Measurements from ENCODE around the gene BOC. TPM values are rescaled to one million over a fixed set of nuclear protein-coding genes. Genes with fewer than 3 reads are reported as not detected.
"Not testable (repeated sequence)": the region's sequence is repeated elsewhere in the genome, so short reads cannot be mapped to it uniquely, and the experiment has no call there.

Gene BOC, protein sequence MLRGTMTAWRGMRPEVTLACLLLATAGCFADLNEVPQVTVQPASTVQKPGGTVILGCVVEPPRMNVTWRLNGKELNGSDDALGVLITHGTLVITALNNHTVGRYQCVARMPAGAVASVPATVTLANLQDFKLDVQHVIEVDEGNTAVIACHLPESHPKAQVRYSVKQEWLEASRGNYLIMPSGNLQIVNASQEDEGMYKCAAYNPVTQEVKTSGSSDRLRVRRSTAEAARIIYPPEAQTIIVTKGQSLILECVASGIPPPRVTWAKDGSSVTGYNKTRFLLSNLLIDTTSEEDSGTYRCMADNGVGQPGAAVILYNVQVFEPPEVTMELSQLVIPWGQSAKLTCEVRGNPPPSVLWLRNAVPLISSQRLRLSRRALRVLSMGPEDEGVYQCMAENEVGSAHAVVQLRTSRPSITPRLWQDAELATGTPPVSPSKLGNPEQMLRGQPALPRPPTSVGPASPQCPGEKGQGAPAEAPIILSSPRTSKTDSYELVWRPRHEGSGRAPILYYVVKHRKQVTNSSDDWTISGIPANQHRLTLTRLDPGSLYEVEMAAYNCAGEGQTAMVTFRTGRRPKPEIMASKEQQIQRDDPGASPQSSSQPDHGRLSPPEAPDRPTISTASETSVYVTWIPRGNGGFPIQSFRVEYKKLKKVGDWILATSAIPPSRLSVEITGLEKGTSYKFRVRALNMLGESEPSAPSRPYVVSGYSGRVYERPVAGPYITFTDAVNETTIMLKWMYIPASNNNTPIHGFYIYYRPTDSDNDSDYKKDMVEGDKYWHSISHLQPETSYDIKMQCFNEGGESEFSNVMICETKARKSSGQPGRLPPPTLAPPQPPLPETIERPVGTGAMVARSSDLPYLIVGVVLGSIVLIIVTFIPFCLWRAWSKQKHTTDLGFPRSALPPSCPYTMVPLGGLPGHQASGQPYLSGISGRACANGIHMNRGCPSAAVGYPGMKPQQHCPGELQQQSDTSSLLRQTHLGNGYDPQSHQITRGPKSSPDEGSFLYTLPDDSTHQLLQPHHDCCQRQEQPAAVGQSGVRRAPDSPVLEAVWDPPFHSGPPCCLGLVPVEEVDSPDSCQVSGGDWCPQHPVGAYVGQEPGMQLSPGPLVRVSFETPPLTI
- total RNA-seq: under 1 TPM in 1 of 2 experiments, not detected in 1; 0.42 TPM

DNA sequence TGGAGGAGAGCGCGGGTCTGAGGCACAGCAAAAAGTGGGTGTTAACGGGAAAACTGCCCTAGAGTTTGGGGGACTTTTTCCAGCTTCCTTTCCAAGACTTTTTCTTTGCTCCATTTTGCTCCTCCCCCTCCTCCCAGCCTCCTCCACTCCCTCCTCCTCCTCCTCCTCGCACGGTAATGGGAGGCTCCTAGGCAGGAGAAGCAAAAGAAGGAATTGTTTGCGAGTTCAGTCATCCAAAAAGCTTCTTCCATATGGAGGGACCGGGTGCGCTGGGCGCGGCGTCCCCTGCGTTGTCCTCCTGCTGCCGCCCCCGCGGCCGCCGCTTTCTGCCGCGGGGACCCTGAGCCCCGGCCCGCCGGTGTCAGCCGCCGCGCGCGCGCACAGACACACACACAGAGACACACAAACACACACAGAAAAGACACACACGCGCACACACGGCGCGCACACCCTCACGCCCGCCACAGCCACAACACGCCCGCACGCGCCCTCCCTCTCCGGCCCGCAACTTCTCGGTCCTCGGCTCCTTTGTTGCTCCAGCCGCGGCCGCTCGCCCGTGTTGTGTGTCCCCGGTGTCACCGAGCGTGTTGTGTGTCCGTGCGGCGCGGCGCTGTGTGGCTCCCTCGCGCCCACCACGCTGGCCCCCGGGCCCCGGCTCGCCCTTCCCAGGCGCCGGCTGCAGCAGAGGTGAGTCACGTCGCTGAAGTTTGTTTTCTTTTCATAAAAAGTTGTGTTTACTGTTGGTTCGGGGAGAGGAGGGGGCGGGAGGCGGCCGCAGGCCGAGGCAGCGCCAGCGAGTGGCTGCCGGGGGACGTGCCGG lies at the start of gene BOC:
TSS of gene BOC (plus strand) at position 228 of the 820 bp plus-strand sequence. CDS start 38,246 bp downstream, outside the sequence.
- ChIA-PET POLR2A (no interaction called here), CTCF (no interaction called here)

DNA sequence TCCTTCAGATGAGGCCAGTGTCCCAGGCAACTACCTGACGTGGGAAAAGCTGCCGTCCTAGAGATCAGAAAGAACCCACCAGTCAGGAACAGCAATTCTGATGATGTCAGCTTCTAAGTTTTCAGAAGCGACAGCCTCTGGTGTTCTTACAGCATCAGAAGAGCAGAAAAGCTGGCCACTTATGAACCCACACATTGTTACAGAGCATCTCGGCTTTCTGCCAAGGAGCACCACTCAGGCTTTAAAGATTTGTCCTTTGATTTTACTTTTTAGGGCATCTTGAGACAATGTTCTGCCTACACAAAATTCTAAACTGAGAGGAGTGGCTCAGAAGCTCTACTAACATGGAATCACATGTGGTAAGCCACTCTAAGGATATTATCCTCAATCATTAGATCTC lies 49.7 kb upstream of the BOC start:
- ChIA-PET CTCF (no interaction called here), POLR2A (no interaction called here)

DNA sequence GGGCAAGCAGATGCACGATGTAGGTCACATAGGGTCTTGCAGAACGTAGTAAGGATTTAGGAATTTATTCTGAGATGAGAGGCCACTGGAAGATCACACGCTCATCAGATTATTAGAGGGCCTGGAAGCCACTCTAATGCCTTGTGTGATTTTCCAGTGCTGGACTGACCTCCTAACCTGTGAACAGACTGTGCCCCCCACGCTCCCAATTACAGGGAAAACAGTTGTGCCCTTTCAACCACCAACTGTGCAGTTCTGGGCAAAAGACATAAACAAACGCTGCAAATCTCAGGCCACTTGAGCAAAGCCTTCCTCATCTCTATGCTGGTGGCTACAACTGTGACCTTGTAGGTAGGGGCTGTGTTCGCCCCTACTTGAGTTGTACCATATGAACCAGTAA lies 48.2 kb upstream of the BOC start:
- ChIA-PET POLR2A (no interaction called here), CTCF (no interaction called here)

DNA sequence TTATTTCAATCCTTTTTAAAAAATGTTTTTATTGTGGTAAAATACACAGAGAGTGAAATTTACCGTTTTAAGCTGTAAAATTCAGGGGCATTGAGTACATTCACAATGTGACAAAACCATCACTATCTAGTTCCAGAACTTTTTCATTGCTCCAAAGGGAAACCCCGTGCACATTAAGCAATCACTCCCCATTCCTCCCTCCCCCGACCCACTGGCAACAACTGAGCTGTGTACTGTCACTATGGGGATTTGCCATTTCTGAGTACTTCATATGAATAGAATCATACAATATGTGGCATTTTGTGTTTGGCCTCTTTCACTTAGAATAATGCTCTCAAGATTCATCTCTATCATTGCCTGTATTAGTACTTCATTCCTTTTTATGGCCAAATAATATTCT lies 45.5 kb upstream of the BOC start:
- ChIA-PET POLR2A (no interaction called here), CTCF (no interaction called here)

DNA sequence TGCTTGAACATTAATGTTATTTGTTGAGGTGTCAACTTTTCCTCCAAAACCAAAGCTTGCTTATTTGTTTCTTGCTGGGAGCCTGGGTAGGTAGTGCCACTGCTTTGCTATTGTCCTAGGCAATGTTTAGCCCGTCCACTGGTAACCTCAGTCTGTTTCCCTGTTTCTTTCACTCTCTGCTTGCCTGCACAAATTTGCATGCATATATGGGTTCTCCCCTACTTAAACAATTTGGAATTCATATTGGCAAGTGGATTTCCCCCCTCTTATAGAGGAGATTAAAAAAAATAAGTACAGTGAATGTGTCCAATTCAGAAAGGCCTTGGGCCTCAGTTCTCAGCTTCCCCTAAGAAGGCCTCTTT lies 45.0 kb upstream of the BOC start:
- POLR2A ChIA-PET: no interaction called here
- CTCF ChIA-PET: no interaction called here

DNA sequence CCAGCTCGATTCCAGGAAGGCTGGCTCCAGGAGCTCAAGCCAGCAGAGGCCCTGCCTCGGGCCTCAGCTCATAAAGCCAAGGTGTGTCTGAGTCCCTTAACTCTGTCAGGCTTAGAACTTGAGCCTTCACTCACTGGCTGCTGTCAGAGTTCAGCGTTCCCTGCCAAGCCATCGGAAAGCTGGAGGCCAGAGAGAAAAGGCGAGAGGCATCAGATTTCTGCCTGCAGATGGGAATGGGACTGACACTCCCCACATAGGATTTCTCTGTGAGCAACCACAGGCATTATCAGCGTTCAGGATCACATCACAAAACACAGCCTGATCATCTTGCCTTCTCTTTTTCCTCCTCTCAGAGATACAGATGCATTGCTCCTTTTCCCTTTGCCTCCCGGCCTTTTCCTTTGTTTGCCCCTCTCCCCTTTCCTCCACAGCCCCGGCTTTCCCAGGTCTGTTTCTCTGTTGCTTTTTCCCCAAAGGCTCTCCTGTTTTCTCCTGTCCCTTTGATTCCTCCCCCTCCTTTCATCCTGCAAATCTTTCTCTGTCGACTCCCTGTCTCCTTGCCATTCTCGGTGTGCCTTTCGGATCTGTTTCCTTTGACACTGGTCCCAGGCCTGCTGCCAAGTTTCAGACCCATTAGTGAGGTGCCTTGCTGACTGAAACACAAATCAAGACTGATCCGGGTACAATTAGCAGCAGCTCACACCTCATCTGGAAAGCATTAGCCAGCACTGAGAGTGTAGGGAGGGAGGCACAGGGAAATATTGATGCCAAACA lies 44.5 kb upstream of the BOC start:
- ChIA-PET CTCF (no interaction called here), POLR2A (no interaction called here)

DNA sequence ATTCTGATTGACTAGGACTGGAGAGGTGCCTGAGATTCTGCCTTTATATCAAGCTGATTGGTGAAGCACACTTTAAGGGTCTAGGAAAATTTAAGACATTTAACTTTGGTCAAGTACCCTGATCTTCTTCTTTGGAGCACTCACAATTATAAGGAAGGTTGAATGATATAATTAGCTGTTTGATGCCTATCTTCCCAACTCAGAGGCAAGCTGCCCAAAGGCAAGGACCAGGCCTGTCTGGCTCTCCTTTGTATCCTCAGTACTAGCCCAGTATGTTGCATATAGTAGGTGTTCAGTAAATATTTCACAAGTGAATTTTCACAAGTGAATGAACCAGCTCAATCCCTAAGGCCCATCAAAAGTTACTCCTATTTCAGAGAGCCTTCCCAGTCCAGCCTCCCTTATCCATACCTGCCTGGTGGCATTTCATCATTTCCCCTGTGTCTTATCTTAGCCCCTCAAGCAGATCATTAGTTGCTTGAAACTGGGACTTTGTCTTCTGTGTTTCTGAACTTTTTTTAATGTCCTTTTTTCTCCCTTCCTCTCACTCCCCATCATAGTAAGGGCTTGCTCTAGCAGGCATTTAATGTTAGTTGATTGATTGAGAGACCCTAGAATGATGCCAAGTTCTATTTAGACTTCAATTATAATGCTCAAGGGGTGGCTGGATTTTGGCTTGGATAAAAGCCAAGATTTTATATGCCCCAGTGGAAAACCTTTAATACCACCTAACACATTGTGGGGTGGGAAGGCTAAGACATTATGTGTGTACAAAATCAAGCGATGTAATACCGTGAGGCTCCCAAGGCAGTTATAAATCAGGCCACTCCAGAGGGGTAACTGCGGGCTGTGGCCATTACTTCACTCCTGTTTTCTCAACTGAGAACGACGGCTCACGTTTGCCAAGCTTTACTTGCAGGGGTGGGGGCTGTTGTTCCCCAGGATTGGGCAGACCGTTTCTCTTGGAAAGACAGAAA lies 43.2 kb upstream of the BOC start:
- ChIA-PET CTCF (no interaction called here), POLR2A (no interaction called here)

DNA sequence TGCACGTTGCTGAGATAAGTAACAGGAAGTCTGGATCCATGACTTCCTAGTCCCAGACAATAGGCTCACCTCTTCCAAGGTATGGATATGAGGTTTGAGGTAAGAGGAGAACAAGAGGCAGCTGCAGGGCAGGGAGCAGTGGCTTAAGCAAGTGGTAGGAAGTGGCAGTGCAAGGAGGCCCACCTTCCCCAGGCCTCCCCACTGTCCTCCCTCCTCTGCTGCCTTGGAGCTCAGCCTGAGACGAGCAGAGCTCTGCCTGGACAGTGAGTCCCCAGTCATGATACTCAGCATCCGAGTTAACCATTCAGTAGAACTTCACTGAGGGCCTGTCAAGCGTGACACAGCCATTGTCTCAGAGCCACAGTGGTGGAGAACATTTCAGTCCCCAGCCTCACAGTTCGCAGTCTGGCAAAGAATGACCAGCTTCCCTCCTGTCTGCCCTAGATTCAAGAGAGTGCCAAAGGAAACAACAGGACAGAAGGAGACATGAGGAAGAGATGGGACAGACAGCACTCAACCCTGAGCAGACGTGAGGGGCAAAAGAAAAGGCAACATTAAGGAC lies 41.4 kb upstream of the BOC start:
- ChIA-PET CTCF (no interaction called here), POLR2A (no interaction called here)

DNA sequence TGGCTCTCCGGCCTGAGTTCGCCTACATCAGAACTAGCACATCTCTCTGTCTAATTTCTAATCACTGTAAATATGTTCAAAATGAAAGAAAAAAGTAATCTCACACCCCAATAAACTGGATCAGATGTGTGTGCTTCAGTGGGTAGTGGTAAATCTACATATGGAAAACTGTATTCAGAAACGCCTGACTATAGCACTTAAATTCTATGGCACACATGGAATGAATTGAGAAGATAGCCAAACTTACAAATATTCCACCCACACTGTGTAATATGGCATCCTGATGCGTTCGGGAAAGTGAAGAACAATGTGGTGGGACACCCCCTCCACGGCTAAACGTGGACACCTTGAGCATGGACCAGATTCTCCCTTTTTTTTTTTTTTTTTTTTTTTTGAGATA lies 40.6 kb upstream of the BOC start:
- ChIA-PET POLR2A (no interaction called here), CTCF (no interaction called here)

DNA sequence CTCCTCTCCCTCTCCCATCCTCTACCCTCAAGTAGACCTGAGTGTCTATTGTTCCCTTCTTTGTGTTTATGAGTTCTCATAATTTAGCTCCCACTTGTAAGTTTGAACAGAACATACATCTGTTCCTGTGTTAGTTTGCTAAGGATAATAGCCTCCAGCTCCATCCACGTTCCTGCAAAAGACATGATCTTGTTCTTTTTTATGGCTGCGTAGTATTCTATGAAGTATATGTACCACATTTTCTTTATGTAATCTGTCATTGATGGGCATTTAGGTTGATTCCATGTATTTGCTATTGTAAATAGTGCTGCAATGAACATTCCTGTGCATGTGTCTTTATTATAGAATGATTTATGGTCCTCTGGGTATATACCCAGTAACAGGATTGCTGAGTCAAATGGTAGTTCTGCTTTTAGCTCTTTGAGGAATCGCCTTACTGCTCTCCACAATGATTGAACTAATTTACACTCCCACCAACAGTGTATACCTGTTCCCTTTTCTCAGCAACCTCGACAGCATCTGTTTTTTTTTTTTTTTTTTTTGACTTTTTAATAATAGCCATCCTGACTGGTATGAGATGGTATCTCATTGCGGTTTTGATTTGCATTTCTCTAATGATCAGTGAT lies 39.6 kb upstream of the BOC start:
- POLR2A ChIA-PET, CTCF ChIA-PET: not testable (repeated sequence)

DNA sequence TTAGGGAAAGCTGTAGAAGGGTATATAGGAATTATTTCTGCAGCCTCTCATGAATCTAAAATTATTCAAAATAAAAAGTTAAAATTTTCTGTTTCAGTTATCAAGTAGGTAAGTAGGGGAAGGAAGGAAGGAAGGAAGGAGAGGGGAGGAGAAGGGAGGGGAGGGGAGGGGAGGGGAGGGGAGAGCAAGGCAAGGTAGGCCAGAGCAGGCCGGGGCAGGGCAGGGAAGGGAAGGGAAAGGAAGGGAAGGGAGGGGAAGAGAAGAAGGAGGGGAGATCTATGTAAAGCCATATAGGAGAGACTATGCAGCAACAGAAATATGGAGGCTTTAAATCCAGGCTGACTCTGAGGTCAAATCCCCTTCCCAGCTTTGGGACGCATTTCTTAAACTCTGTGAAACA lies 38.3 kb upstream of the BOC start:
- CTCF ChIA-PET: no interaction called here

DNA sequence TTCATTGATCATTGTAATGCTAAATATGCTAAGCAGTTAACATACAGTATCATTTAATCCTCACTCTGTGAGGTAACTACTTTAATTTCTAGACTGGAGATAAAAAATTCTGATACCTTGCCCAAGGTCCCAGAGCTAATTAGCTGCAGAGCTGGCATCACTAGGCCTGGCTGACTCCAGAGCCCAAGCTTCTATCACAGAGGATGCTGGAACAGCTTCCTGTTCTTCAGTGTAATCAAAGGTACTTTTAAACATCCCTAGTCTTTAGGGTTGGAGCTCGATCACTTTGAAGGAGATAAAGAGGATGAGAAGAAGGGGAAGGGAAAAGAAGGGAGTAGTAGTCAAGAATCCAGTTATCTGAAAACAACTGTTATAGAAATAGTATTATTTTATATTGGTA lies 37.1 kb upstream of the BOC start:
- POLR2A ChIA-PET: no interaction called here
- CTCF ChIA-PET: no interaction called here

More for the DNA sequence above, 38.3 kb upstream of the BOC start:
- POLR2A ChIA-PET: no interaction called here

DNA sequence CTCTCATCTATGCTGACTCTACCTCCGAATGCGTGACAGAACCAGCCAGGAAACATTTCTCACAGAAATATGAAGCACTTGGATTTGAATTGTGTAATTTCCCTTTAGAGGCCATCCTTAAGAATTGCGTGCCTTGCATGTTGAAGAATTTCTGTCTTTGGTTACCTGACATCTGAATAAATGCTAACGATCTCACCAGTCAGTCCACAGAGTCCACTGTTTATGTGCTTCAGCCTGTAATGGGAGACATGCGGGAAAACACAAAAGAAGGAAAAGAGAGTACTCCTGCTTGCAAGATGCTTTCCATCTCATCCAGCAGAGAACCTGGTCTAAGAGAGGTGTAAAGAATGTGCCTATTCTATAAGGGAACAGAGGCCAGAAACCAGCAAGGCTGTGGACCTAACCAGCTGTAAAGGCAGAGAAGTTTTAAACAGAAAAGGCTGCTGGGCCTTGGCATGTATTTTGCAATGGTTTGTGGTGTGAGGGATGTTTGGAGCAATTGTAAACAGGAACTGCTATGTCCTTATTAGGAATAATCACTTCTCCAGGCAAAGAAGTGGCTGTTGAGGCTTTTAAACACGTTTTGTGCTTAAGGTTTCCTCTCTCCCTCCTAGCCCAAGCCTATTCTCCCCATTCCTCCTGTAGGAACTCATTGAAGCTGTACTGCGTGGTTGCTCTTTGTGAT lies 36.4 kb upstream of the BOC start:
- ChIA-PET CTCF (no interaction called here), POLR2A (no interaction called here)

DNA sequence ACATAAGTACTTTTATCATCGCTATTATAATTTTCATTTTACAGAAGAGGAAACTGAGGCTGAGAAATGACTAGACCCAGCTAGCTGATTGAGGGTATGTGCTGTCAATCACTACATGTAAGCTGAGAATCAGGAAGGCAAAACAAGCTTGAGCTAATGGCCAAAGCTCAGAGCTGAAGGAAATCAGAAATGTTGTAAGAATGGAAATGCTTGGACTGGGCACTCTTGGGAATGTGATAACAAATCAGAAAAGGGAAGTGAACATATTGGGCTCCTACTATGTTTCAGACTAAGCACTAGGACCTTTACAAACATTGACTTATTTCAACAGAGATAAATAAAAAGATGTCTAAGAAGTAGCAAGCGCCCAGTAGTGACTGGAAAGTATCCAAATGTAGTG lies 33.8 kb upstream of the BOC start:
- ChIA-PET POLR2A (no interaction called here), CTCF (no interaction called here)

DNA sequence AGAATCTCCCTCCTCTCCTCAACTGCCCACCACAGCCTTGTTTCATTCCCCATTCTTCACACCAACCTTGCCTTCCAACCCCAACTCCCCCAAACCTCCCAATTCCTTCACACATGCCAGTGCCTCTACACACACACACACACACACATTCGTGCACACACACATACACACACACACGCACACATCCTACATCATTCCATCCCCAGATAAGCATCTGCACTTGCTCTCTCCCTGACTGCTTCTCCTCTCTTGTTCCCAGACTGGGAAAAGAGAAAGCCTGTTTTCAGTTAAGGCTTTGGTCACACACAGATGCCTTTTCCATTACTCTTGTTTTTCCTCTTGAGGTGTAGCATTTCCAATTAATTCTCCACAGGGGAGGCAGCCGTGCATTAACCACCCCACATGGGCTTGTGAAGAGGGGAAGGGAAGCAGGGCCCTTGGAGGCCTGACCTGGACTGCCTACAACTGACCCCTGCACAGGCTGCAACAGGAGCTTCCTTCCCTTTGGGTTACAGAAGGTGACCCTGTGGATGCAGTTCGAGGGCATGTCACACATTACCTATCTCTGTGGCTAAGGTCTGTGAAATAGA lies 32.0 kb upstream of the BOC start:
- CTCF ChIA-PET: no interaction called here
- POLR2A ChIA-PET: no interaction called here

DNA sequence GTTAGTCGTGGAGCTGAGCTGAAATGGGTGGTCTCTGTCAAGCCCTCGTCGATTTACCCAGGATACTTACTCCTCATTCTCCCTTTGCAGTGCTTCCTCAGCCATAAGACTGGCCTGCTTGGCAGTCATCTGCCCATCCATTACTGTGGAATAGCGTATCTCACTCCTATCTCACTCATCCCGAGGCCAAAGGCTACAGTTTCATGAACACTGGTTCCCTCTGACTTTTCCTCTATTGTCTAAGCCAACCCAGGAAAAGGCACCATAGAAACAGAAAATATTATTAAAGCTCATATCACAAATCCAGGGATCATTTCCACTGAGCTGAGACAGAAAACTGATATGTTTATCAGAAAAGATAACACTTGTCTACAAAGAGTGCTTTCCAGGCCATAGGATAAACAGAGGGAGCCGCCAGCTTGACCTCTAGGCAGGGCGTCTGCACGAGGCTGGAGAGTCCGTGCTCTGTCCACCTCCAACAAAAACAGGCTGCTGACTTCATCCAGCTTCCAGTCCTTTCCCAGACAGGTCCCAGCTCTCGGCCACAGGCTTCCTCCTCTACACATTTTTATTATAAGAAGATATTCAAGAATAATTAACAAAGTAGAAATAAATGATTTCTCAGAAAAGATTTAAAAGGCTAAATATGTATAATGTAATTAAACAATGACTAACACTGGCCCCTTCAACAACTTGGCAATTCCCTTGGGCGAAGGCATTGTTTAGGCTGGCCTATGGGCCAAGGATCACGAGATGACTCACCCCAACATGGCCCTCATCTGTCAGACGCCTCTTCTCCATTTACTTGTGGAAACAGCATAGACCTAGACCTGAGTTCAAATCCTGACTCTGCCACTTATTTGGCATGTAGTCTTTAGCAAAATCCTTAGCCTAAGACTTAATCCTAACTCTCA lies 27.4 kb upstream of the BOC start:
- ChIA-PET CTCF (no interaction called here), POLR2A (interaction anchor here (0.5 kb wide), 1 partner anchor 488 kb away, joined by 3 read pairs; no protein-coding TSS in a partner anchor)
